ENCODE results near the gene MYH14.

The MYH14 gene

GRCh38 chr19:50300814-50301606 is 97.6 kb downstream of the MYH14 start:
- no peak for DNase-seq

- DNase-seq = no peak
Observed at GRCh38 chr19:50301607-50301971, 98.2 kb downstream of the MYH14 start.

- no peak for DNase-seq
Observed at GRCh38 chr19:50303558-50303957, 100.1 kb downstream of the MYH14 start.

GRCh38 chr19:50308991-50309390 is 105.6 kb downstream of the MYH14 start:
- DNase-seq = no peak

GRCh38 chr19:50309396-50310125 is 106.1 kb downstream of the MYH14 start:
- no peak for DNase-seq

GRCh38 chr19:50310759-50311465 is 107.5 kb downstream of the MYH14 start:
- no peak for DNase-seq

GRCh38 chr19:50311723-50312635 is 108.6 kb downstream of the MYH14 start:
- no peak for DNase-seq

GRCh38 chr19:50312967-50313811 is 109.8 kb downstream of the MYH14 start:
- DNase-seq = no peak

- DNase-seq = no peak
Observed at GRCh38 chr19:50313812-50314536, 110.6 kb downstream of the MYH14 start.

GRCh38 chr19:50314724-50315708 is 111.6 kb downstream of the MYH14 start:
- no peak for DNase-seq

GRCh38 chr19:50315773-50316448 is 112.5 kb downstream of the MYH14 start:
- DNase-seq = no peak

GRCh38 chr19:50317115-50317514 is 113.7 kb downstream of the MYH14 start:
- DNase-seq = no peak

- DNase-seq = no peak
Observed at GRCh38 chr19:50318438-50318837, 115.0 kb downstream of the MYH14 start.

GRCh38 chr19:50319156-50319555 is 115.7 kb downstream of the MYH14 start:
- DNase-seq = no peak

GRCh38 chr19:50320051-50320450 is 116.6 kb downstream of the MYH14 start:
- no peak for DNase-seq

- DNase-seq = no peak
Observed at GRCh38 chr19:50320596-50320995, 117.2 kb downstream of the MYH14 start.

GRCh38 chr19:50321831-50322230 is 118.4 kb downstream of the MYH14 start:
- no peak for DNase-seq

GRCh38 chr19:50322234-50322633 is 118.8 kb downstream of the MYH14 start:
- DNase-seq = no peak

Data from activated effector memory CD4-positive, alpha-beta T cell treated with anti-CD3 and anti-CD28 coated beads, Interleukin-2, amount 50 U/mL, for 16 hours (primary cell).